Kidney (tissue), 14 donors: ENCODE data around the gene ROPN1. TPM values are rescaled to one million over a fixed set of nuclear protein-coding genes. Genes with fewer than 3 reads are reported as not detected.

Experiments
- DNase-seq, 5 donors: peaks; one replicate each; pipeline ENCODE4 v3.0.0-alpha.2; 2013 to 2020
- FAIRE-seq: peaks from 2 replicates; lab custom pipeline; 2012; peaks lifted over from hg19 to GRCh38; lab: Jason Lieb, UNC
- H3K27ac ChIP-seq, 2 donors: one replicate each; pipeline ENCODE4 v1.7.0; 2013; ENCODE audit warnings: low read depth in 2 of 2, low read length in 2 of 2, inconsistent platforms in 1 of 2
- H3K27me3 ChIP-seq: one replicate; pipeline ENCODE4 v1.7.1; 2013; ENCODE audit warnings: low read length, inconsistent platforms; ENCODE audit not compliant: control insufficient read depth, insufficient read depth
- H3K36me3 ChIP-seq, 3 donors: one replicate each; pipeline versions ENCODE4 v1.7.0 to v1.7.1; 2013; ENCODE audit warnings: low read length in 3 of 3, control low read depth in 1 of 3, inconsistent platforms in 1 of 3; ENCODE audit not compliant: insufficient read depth in 3 of 3, control insufficient read depth in 2 of 3
- H3K4me1 ChIP-seq, 3 donors: one replicate each; pipeline versions ENCODE4 v1.7.0 to v1.7.1; 2013; ENCODE audit warnings: low read length in 3 of 3, inconsistent platforms in 1 of 3, low read depth in 1 of 3; ENCODE audit not compliant: control insufficient read depth in 2 of 3, insufficient read depth in 2 of 3
- H3K4me3 ChIP-seq, 3 donors: one replicate each; pipeline versions ENCODE4 v1.7.0 to v1.8.1; 2013; ENCODE audit warnings: low read length in 3 of 3, control low read depth in 1 of 3, inconsistent platforms in 1 of 3
- H3K9ac ChIP-seq, 3 donors: one replicate each; pipeline versions ENCODE4 v1.7.0 to v1.7.1; 2013; ENCODE audit warnings: low read length in 3 of 3, control low read depth in 1 of 3, inconsistent platforms in 1 of 3
- H3K9me3 ChIP-seq, 3 donors: one replicate each; pipeline versions ENCODE4 v1.7.0 to v1.7.1; 2013; ENCODE audit warnings: low read length in 3 of 3, control low read depth in 1 of 3, inconsistent platforms in 1 of 3; ENCODE audit not compliant: control insufficient read depth in 2 of 3, insufficient read depth in 1 of 3
- CTCF ChIP-seq: IDR thresholded peaks from 3 replicates; pipeline ENCODE4 v1.5.1; 2012; ENCODE audit warnings: mild to moderate bottlenecking, moderate library complexity, borderline replicate concordance; ENCODE audit not compliant: insufficient read depth; ENCODE audit errors: extremely low read depth
- intact Hi-C: fragments of 100-400 bp; cut with DNase I; formaldehyde crosslinking; loops from one replicate; pipeline ENCODE4 v1.11.1; 2022
- polyA plus RNA-seq: library from polyadenylated mRNA; stranded (reverse); fragments of 350-450 nt; fragmentation: Illumina TruSeq; extraction: RNeasy Lipid Tissue Mini Kit (QIAGEN cat#74804); gene quantifications from one replicate; pipeline ENCODE4 v1.2.3, GENCODE V29; 2014; ENCODE audit warnings: low read depth, low replicate concordance; ENCODE audit not compliant: insufficient read depth
- total RNA-seq: library from RNA; stranded (reverse); fragmentation: NEBNext Ultra II Directional; extraction: Animal tissue kit (Norgen Biotek cat#: 25700); gene quantifications from one replicate; pipeline ENCODE4 v1.2.1, GENCODE V29; 2021
- donor health status: control.
- donor health status: control.
- donor health status: control.
- donor health status: control.
- donor health status: control.
- donor health status: DM: yes; HTN: yes; CAD: no.
- donor health status: Normal renal cell carcinoma (clear cell type).

Gene ROPN1
- total and polyA plus RNA-seq, 2 donors from 2014 or later = 0.54 TPM; not detected in 1

GRCh38 chr3:123920383-123920782 is 71.5 kb downstream of the ROPN1 start:
- Histone ChIP-seq H3K4me1 (no peaks in the 10 kb centered on the region), H3K36me3 (no peaks in the 10 kb centered on the region)

GRCh38 chr3:123919353-123919752 is 72.6 kb downstream of the ROPN1 start:
- peaks cover 2 to 18% (median 8%) of the 10 kb centered on the region in 3 donors for H3K9me3 ChIP-seq
- H3K4me1 ChIP-seq = no peaks in the 10 kb centered on the region
- intact Hi-C loops = no loop called here
- TF ChIP-seq CTCF = no peak
- DNase-seq (peak in 1 of 5 donors; percentile 8), FAIRE-seq (no peak)
- H3K36me3 ChIP-seq = peaks cover 0 to 3% (median 2%) of the 10 kb centered on the region in 3 donors
- H3K4me3 ChIP-seq = no peak overlapping the region
- no peaks in the 10 kb centered on the region for H3K27me3 ChIP-seq
- H3K27ac ChIP-seq = no peak overlapping the region
- H3K9ac ChIP-seq = no peak overlapping the region

More at GRCh38 chr3:123920383-123920782, 71.5 kb downstream of the ROPN1 start:
- DNase-seq = peak in 2 of 5 donors; percentile 7 to 8
- H3K27me3 ChIP-seq = no peaks in the 10 kb centered on the region
- peaks cover 2 to 18% (median 8%) of the 10 kb centered on the region in 3 donors for H3K9me3 ChIP-seq
- no peak for FAIRE-seq
- no peak overlapping the region for H3K27ac ChIP-seq
- intact Hi-C loops = no loop called here
- no peak overlapping the region for H3K9ac ChIP-seq
- H3K4me3 ChIP-seq = no peak overlapping the region
- no peak for TF ChIP-seq CTCF

Other genes starting within 250 kb of the ROPN1 start
- gene MYLK, start 107.8 kb downstream of the ROPN1 start, total RNA-seq = 164 TPM
- gene MYLK, start 107.8 kb downstream of the ROPN1 start, polyA plus RNA-seq = 25.3 TPM
- 28.2 TPM for gene CCDC14, start 30.9 kb downstream of the ROPN1 start, total RNA-seq
- 8.3 TPM for gene CCDC14, start 30.9 kb downstream of the ROPN1 start, polyA plus RNA-seq
- 55.6 TPM for gene KALRN, start 41.2 kb upstream of the ROPN1 start, total RNA-seq
- gene KALRN, start 41.2 kb upstream of the ROPN1 start, polyA plus RNA-seq = 5.8 TPM